SK-N-MC (cell line): ENCODE data around the gene CDH18.
"Not testable (repeated sequence)": the region's sequence is repeated elsewhere in the genome, so short reads cannot be mapped to it uniquely, and the experiment has no call there.

Experiments used
- DNase-seq: peaks from one replicate; pipeline ENCODE4 v3.0.0-alpha.2; 2011; ENCODE audit warnings: low read depth, low spot score
- H3K27ac ChIP-seq: fragments of 200-600 bp; sonication (generic); 2 replicates; pipeline ENCODE4 v1.5.1; 2016; ENCODE audit warnings: mixed run types
- H3K36me3 ChIP-seq: fragments of 200-600 bp; sonication (generic); 2 replicates; pipeline ENCODE4 v1.6.1; 2017; ENCODE audit warnings: antibody characterized with exemption, low read length, mixed read lengths; ENCODE audit not compliant: insufficient read depth
- H3K4me3 ChIP-seq: fragments of 200-600 bp; sonication (generic); 2 replicates; pipeline ENCODE4 v1.5.1; 2016
- H3K9ac ChIP-seq: fragments of 200-600 bp; sonication (generic); 2 replicates; pipeline ENCODE4 v1.8.0; 2017; ENCODE audit warnings: mixed run types, mixed read lengths; ENCODE audit not compliant: insufficient read length
- H3K9me3 ChIP-seq: fragments of 200-600 bp; sonication (generic); 2 replicates; pipeline ENCODE4 v1.6.1; 2017; ENCODE audit warnings: low read depth, mild to moderate bottlenecking, antibody characterized with exemption, low read length, moderate library complexity, mixed read lengths
- EZH2 ChIP-seq: fragments of 200-600 bp; sonication (generic); IDR thresholded peaks from one replicate; pipeline ENCODE4 v1.6.1; 2017; ENCODE audit warnings: antibody characterized with exemption
- FOXP2 ChIP-seq: optimal IDR thresholded peaks from 2 replicates; pipeline ENCODE3; 2011; ENCODE audit warnings: mild to moderate bottlenecking, moderate library complexity; ENCODE audit not compliant: insufficient read depth; ENCODE audit errors: extremely low read length, control extremely low read depth
- POLR2AphosphoS5 ChIP-seq: IDR thresholded peaks from 2 replicates; pipeline ENCODE4 v1.6.1; 2012; ENCODE audit warnings: mild to moderate bottlenecking, low read depth, low read length, borderline replicate concordance

Gene CDH18

GRCh38 chr5:19862711-19863110 is 125.3 kb downstream of the CDH18 start:
- no peak for DNase-seq
- H3K9ac ChIP-seq, result no peak overlapping the region
- TF ChIP-seq EZH2 (no peak), POLR2AphosphoS5 (no peak), FOXP2 (no peak)
- H3K36me3 ChIP-seq, result no peaks in the 10 kb centered on the region
- no peak overlapping the region for H3K27ac ChIP-seq
- no peak overlapping the region for H3K4me3 ChIP-seq
- H3K9me3 ChIP-seq, result no peaks in the 10 kb centered on the region

- no peaks in the 10 kb centered on the region for H3K9me3 ChIP-seq
- H3K36me3 ChIP-seq, result no peaks in the 10 kb centered on the region
- no peak for TF ChIP-seq FOXP2
- no peak for TF ChIP-seq EZH2
- TF ChIP-seq POLR2AphosphoS5, result no peak
- H3K9ac ChIP-seq, result no peak overlapping the region
- DNase-seq, result no peak
- H3K4me3 ChIP-seq, result no peak overlapping the region
- H3K27ac ChIP-seq, result no peak overlapping the region
Observed at GRCh38 chr5:19859020-19859419, 129.0 kb downstream of the CDH18 start.

DNA sequence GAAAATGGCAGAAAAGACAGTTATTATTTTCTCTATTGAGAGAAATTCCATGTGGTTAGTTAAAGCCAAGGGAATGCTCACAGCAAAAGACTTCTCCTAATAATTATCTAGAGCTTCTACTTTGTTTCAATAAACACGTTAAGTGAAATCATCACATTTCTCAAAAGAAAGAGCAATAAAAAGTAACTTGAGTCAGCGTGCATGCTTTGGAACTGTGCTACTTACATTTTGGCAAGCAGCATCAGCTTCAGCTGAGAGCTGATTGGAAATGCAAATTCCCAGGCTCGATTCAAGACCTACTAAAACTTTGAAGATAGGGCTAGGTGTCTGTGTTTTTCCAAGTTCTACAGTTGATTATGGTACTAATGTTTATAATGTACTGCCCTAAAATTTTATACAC is 132.1 kb downstream of the CDH18 start:
- H3K36me3 ChIP-seq, result no peaks in the 10 kb centered on the region
- peak overlapping the region; percentile 22; the same call in 1 of the 2 replicates for H3K4me3 ChIP-seq
- H3K9ac ChIP-seq, result no peak overlapping the region
- H3K27ac ChIP-seq, result peak overlapping the region; percentile 10; the same call in 1 of the 2 replicates
- DNase-seq, result no peak
- no peaks in the 10 kb centered on the region for H3K9me3 ChIP-seq
- no peak for TF ChIP-seq EZH2
- no peak for TF ChIP-seq FOXP2
- no peak for TF ChIP-seq POLR2AphosphoS5

DNA sequence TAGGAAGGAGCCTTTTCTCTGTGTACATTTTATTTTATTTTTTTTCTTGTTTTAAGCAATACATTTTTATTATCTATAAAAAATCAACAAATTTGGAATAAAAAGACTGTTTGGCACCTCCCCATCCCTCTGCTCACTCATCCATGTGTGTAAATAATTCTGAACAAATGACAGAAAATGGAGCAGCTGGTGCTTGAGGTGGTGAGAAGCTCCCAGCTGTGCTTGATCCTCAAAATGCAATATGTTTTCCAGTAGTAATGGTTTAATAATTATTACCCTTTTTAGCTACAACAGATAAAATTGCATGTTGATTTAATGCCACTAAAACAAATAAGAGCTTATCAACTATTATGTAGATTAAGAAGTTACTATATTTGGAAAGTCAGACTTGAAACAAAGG is 132.5 kb downstream of the CDH18 start:
- DNase-seq, result no peak
- Histone ChIP-seq H3K9me3 (no peaks in the 10 kb centered on the region), H3K9ac (no peak overlapping the region), H3K4me3 (peak overlapping the region; percentile 22; the same call in 1 of the 2 replicates), H3K27ac (peak overlapping the region; percentile 10; the same call in 1 of the 2 replicates), H3K36me3 (no peaks in the 10 kb centered on the region)
- no peak for TF ChIP-seq EZH2
- TF ChIP-seq POLR2AphosphoS5, result no peak
- no peak for TF ChIP-seq FOXP2

- H3K4me3 ChIP-seq, result no peak overlapping the region
- H3K9ac ChIP-seq, result no peak overlapping the region
- no peak for TF ChIP-seq FOXP2
- TF ChIP-seq POLR2AphosphoS5, result no peak
- TF ChIP-seq EZH2, result no peak
- H3K9me3 ChIP-seq, result no peaks in the 10 kb centered on the region
- H3K36me3 ChIP-seq, result no peaks in the 10 kb centered on the region
- no peak overlapping the region for H3K27ac ChIP-seq
- no peak for DNase-seq
Observed at GRCh38 chr5:19855031-19855430, 133.0 kb downstream of the CDH18 start.

- no peaks in the 10 kb centered on the region for H3K9me3 ChIP-seq
- H3K4me3 ChIP-seq, result no peak overlapping the region
- TF ChIP-seq FOXP2 (no peak), EZH2 (no peak), POLR2AphosphoS5 (no peak)
- no peaks in the 10 kb centered on the region for H3K36me3 ChIP-seq
- DNase-seq, result no peak
- no peak overlapping the region for H3K27ac ChIP-seq
- no peak overlapping the region for H3K9ac ChIP-seq
Observed at GRCh38 chr5:19853616-19854240, 134.3 kb downstream of the CDH18 start.

- no peak overlapping the region for H3K4me3 ChIP-seq
- no peak overlapping the region for H3K9ac ChIP-seq
- no peak overlapping the region for H3K27ac ChIP-seq
- DNase-seq, result no peak
- TF ChIP-seq POLR2AphosphoS5, result no peak
- no peak for TF ChIP-seq FOXP2
- TF ChIP-seq EZH2, result no peak
- no peaks in the 10 kb centered on the region for H3K9me3 ChIP-seq
- H3K36me3 ChIP-seq, result no peaks in the 10 kb centered on the region
Observed at GRCh38 chr5:19837536-19838174, 150.3 kb downstream of the CDH18 start.

- no peaks in the 10 kb centered on the region for H3K36me3 ChIP-seq
- no peak for DNase-seq
Observed at GRCh38 chr5:19835442-19835841, 152.6 kb downstream of the CDH18 start.

DNA sequence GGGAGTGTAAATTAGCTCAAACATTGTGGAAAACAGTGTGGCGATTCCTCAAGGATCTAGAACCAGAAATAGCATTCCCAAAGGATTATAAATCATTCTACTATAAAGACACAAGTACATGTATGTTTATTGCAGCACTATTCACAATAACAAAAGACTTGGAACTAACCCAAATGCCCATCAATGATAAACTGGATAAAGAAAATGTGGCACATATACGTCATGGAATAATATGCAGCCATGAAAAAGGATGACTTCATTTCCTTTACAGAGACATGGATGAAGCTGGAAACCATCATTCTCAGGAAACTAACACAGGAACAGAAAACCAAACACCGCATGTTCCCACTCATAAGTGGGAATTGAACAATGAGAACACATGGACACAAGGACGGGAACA is 175.3 kb downstream of the CDH18 start:
- DNase-seq, H3K36me3 ChIP-seq, H3K9me3 ChIP-seq, H3K27ac ChIP-seq, H3K4me3 ChIP-seq, H3K9ac ChIP-seq: not testable (repeated sequence)

More at GRCh38 chr5:19835442-19835841, 152.6 kb downstream of the CDH18 start:
- Histone ChIP-seq H3K27ac (no peak overlapping the region), H3K9me3 (no peaks in the 10 kb centered on the region), H3K4me3 (no peak overlapping the region), H3K9ac (no peak overlapping the region)
- TF ChIP-seq EZH2 (no peak), POLR2AphosphoS5 (no peak), FOXP2 (no peak)
